PFSK-1 (cell line): ENCODE measurements around the gene PNMA6E.

Source experiments
- POLR2AphosphoS5 ChIP-seq: IDR thresholded peaks from 2 replicates; pipeline ENCODE4 v1.6.1; 2012; ENCODE audit warnings: low read depth, mild to moderate bottlenecking, control low read depth, low read length, moderate library complexity
- TAF1 ChIP-seq: IDR thresholded peaks from 2 replicates; pipeline ENCODE4 v1.6.1; 2012; ENCODE audit warnings: low read length, control low read depth, borderline replicate concordance; ENCODE audit not compliant: insufficient read depth

GRCh38 chrX:153348421-153348820 lies 52.7 kb downstream of the PNMA6E start:
- TF ChIP-seq POLR2AphosphoS5 = no peak
- no peak for TF ChIP-seq TAF1
